Activated T-helper 2 cell treated with anti-CD3 and anti-CD28 coated beads, Interferon-gamma antibody, Interleukin-2, Interleukin-4, amounts not matched to agents 10 μg/mL and 5 μg/mL and 100 μg/mL, durations not matched to agents 14 hours and 24 hours and 36 hours (primary cell): Measurements from ENCODE around the gene NOCT. TPM values are rescaled to one million over a fixed set of nuclear protein-coding genes. Genes with fewer than 3 reads are reported as not detected.
A peak's percentile ranks its signal among the peaks of the same experiment; 100 is the strongest.
"Not testable (repeated sequence)": the region's sequence is repeated elsewhere in the genome, so short reads cannot be mapped to it uniquely, and the experiment has no call there.

Experiments
- DNase-seq: peaks from one replicate; pipeline ENCODE4 v3.0.0; 2021; ENCODE audit warnings: low spot score
- H3K27ac Mint-ChIP-seq: one replicate; pipeline ENCODE4 v1.8.0; 2021; ENCODE audit warnings: mixed read lengths
- H3K27me3 Mint-ChIP-seq: one replicate; pipeline ENCODE4 v1.8.0; 2021; ENCODE audit warnings: low read depth, mixed read lengths
- H3K36me3 Mint-ChIP-seq: one replicate; pipeline ENCODE4 v1.8.0; 2021; ENCODE audit warnings: low read depth, mixed read lengths
- H3K4me1 Mint-ChIP-seq: one replicate; pipeline ENCODE4 v1.8.0; 2021; ENCODE audit warnings: low read depth, mixed read lengths
- H3K4me3 Mint-ChIP-seq: one replicate; pipeline ENCODE4 v1.8.0; 2021; ENCODE audit warnings: low read depth, mild to moderate bottlenecking, moderate library complexity, mixed read lengths
- H3K9me3 Mint-ChIP-seq: one replicate; pipeline ENCODE4 v1.8.0; 2021; ENCODE audit warnings: mixed read lengths
- intact Hi-C: fragments of 100-400 bp; cut with micrococcal nuclease; formaldehyde crosslinking; loops from one replicate; pipeline ENCODE4 v1.15.1; 2023
- total RNA-seq: library from RNA; stranded (reverse); gene quantifications from 2 replicates; pipeline ENCODE4 v1.2.3, GENCODE V29; 2022

NOCT gene
- total RNA-seq, 1 donor from 2014 or later, result 20.3 TPM

GRCh38 chr4:139015948-139016471 is 429 bp downstream of the NOCT start:
- Mint-ChIP-seq H3K4me1 (peaks cover 43% of the 10 kb centered on the region), H3K36me3 (peaks cover 23% of the 10 kb centered on the region), H3K27me3 (no peaks in the 10 kb centered on the region), H3K9me3 (no peaks in the 10 kb centered on the region), H3K27ac (peak overlapping the region; percentile 84), H3K4me3 (peak overlapping the region; percentile 89)
- DNase-seq, result no peak
- intact Hi-C loops, result loop anchor here (1.0 to 10.0 kb wide), 7 partner anchors 68 to 771 kb away; partner anchors contain the start of genes NAA15, RAB33B and SLC7A11

DNA sequence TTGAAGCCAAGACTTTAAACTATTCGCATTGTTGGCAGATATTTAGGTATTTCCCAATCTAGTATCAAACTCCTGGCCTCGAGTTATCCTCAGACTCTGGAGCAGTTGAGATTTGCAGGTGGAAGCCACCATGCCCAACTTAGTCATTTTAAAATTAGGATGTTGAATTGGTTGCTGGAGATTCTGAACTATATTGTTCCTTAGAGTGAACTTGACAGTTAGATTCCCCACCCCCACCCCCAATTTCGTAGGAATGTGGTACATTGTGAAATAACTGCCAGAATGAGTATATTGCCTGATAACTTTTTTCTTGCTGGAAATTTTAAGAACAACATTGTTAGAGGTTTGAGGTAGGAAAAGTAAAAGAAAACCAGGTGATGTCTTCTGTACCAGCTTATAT is 2.3 kb downstream of the NOCT start:
- Mint-ChIP-seq H3K27ac (no peak overlapping the region), H3K4me3 (no peak overlapping the region)
- intact Hi-C loops, result loop anchor here (5.0 to 10.0 kb wide), 2 partner anchors 434 to 773 kb away; partner anchors contain the start of genes RAB33B and SLC7A11

GRCh38 chr4:139018501-139018900 is 2.9 kb downstream of the NOCT start:
- no peaks in the 10 kb centered on the region for H3K27me3 Mint-ChIP-seq
- H3K9me3 Mint-ChIP-seq, result no peaks in the 10 kb centered on the region
- peak overlapping the region; percentile 17 for H3K4me3 Mint-ChIP-seq
- no peak overlapping the region for H3K27ac Mint-ChIP-seq
- peaks cover 30% of the 10 kb centered on the region for H3K36me3 Mint-ChIP-seq
- intact Hi-C loops, result loop anchor here (5.0 to 10.0 kb wide), 2 partner anchors 434 to 774 kb away; partner anchors contain the start of genes RAB33B and SLC7A11
- no peak for DNase-seq
- peaks cover 45% of the 10 kb centered on the region for H3K4me1 Mint-ChIP-seq

More for the DNA sequence above, 2.3 kb downstream of the NOCT start:
- Mint-ChIP-seq H3K4me1 (peaks cover 43% of the 10 kb centered on the region), H3K9me3 (no peaks in the 10 kb centered on the region), H3K27me3 (no peaks in the 10 kb centered on the region), H3K36me3 (peaks cover 27% of the 10 kb centered on the region)
- DNase-seq, result no peak

- no peaks in the 10 kb centered on the region for H3K27me3 Mint-ChIP-seq
- H3K4me3 Mint-ChIP-seq, result no peak overlapping the region
- DNase-seq, result no peak
- H3K36me3 Mint-ChIP-seq, result peaks cover 30% of the 10 kb centered on the region
- no peaks in the 10 kb centered on the region for H3K9me3 Mint-ChIP-seq
- intact Hi-C loops, result loop anchor here (5.0 to 10.0 kb wide), 2 partner anchors 433 to 774 kb away; partner anchors contain the start of genes RAB33B and SLC7A11
- no peak overlapping the region for H3K27ac Mint-ChIP-seq
- H3K4me1 Mint-ChIP-seq, result peaks cover 39% of the 10 kb centered on the region
Observed at GRCh38 chr4:139018971-139019758, 3.6 kb downstream of the NOCT start.

DNA sequence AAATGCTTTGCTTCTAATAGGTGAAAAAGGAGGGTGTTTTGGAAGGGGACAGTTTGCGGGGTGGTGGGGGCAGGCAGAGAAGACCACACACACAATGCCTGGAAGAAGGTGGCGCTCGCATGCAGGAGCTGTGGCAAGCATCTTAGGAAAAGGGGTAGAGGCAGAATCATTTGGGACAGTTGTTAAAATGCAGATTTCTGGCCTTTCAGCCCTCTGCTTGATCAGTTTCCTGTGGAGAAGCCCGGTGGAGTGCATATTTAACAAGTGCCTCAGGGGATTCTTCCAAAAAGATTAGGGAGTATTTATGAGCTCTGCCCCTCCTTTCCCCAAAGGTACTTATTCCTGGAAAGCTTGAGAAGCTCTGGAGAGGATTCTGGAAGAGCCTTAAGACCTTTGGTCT is 4.8 kb downstream of the NOCT start:
- Mint-ChIP-seq H3K27ac (no peak overlapping the region), H3K36me3 (peaks cover 34% of the 10 kb centered on the region), H3K9me3 (no peaks in the 10 kb centered on the region), H3K4me1 (peaks cover 31% of the 10 kb centered on the region), H3K27me3 (no peaks in the 10 kb centered on the region), H3K4me3 (no peak overlapping the region)
- no peak for DNase-seq
- intact Hi-C loops, result no loop called here

- H3K27ac Mint-ChIP-seq, intact Hi-C loops: not testable (repeated sequence)
Observed at GRCh38 chr4:139021071-139021470, 5.5 kb downstream of the NOCT start.

GRCh38 chr4:139022835-139023234 is 7.3 kb downstream of the NOCT start:
- Mint-ChIP-seq H3K9me3 (no peaks in the 10 kb centered on the region), H3K27ac (no peak overlapping the region), H3K4me3 (no peak overlapping the region), H3K4me1 (peaks cover 28% of the 10 kb centered on the region), H3K36me3 (peaks cover 30% of the 10 kb centered on the region), H3K27me3 (no peaks in the 10 kb centered on the region)
- DNase-seq, result no peak
- intact Hi-C loops, result no loop called here

More at GRCh38 chr4:139021071-139021470, 5.5 kb downstream of the NOCT start:
- not testable (repeated sequence) for H3K27me3 Mint-ChIP-seq, H3K4me3 Mint-ChIP-seq, DNase-seq, H3K9me3 Mint-ChIP-seq
- Mint-ChIP-seq H3K4me1 (peaks cover 31% of the 10 kb centered on the region), H3K36me3 (peaks cover 34% of the 10 kb centered on the region)

GRCh38 chr4:139024686-139025085 is 9.1 kb downstream of the NOCT start:
- peaks cover 14% of the 10 kb centered on the region for H3K4me1 Mint-ChIP-seq
- no peaks in the 10 kb centered on the region for H3K9me3 Mint-ChIP-seq
- no peak for DNase-seq
- no peaks in the 10 kb centered on the region for H3K27me3 Mint-ChIP-seq
- H3K36me3 Mint-ChIP-seq, result peaks cover 25% of the 10 kb centered on the region
- H3K27ac Mint-ChIP-seq, result no peak overlapping the region
- intact Hi-C loops, result no loop called here
- H3K4me3 Mint-ChIP-seq, result no peak overlapping the region

- peaks cover 18% of the 10 kb centered on the region for H3K36me3 Mint-ChIP-seq
- no peak overlapping the region for H3K4me3 Mint-ChIP-seq
- H3K27me3 Mint-ChIP-seq, result no peaks in the 10 kb centered on the region
- H3K4me1 Mint-ChIP-seq, result peaks cover 8% of the 10 kb centered on the region
- intact Hi-C loops, result no loop called here
- no peaks in the 10 kb centered on the region for H3K9me3 Mint-ChIP-seq
- no peak for DNase-seq
- H3K27ac Mint-ChIP-seq, result no peak overlapping the region
Observed at GRCh38 chr4:139025841-139026240, 10.3 kb downstream of the NOCT start.

GRCh38 chr4:139027776-139028175 is 12.2 kb downstream of the NOCT start:
- H3K27me3 Mint-ChIP-seq, result no peaks in the 10 kb centered on the region
- H3K4me1 Mint-ChIP-seq, result peaks cover 13% of the 10 kb centered on the region
- no peak overlapping the region for H3K4me3 Mint-ChIP-seq
- intact Hi-C loops, result no loop called here
- no peak for DNase-seq
- H3K27ac Mint-ChIP-seq, result no peak overlapping the region
- H3K9me3 Mint-ChIP-seq, result no peaks in the 10 kb centered on the region
- peaks cover 23% of the 10 kb centered on the region for H3K36me3 Mint-ChIP-seq

- intact Hi-C loops, result no loop called here
- Mint-ChIP-seq H3K36me3 (peaks cover 20% of the 10 kb centered on the region), H3K27ac (no peak overlapping the region), H3K4me3 (no peak overlapping the region), H3K4me1 (peaks cover 11% of the 10 kb centered on the region), H3K9me3 (no peaks in the 10 kb centered on the region), H3K27me3 (no peaks in the 10 kb centered on the region)
- DNase-seq, result no peak
Observed at GRCh38 chr4:139028191-139028661, 12.6 kb downstream of the NOCT start.

- peaks cover 19% of the 10 kb centered on the region for H3K36me3 Mint-ChIP-seq
- not testable (repeated sequence) for H3K4me3 Mint-ChIP-seq, H3K27ac Mint-ChIP-seq, H3K27me3 Mint-ChIP-seq, DNase-seq, H3K9me3 Mint-ChIP-seq
- intact Hi-C loops, result loop anchor here (1.0 to 2.0 kb wide), 2 partner anchors 52 to 147 kb away; partner anchors contain the start of gene ELF2
- peaks cover 14% of the 10 kb centered on the region for H3K4me1 Mint-ChIP-seq
Observed at GRCh38 chr4:139029866-139030363, 14.3 kb downstream of the NOCT start.
